Measurements from ENCODE around the gene TFDP1. TPM values are rescaled to one million over a fixed set of nuclear protein-coding genes. Genes with fewer than 3 reads are reported as not detected.

The TFDP1 gene
- total RNA-seq, 1 experiment from 2014 or later = 127 TPM

DNA sequence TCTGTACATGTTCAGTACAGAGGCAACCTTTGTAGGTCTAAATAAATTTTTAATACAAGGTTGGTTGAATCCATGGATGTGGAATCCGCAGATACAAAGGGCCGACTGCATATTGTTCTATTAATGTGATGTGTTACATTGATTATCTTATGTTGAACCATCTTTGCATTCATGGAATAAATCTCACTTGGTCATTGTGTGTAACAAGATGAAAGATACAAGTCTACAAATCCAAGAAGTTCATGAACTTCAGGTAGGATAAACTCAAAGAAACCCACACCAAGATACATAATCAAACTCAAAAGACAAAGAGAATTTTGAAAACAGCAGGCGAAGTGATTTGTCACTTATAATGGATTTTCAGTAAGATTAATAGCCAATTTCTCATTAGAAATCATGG lies 8.0 kb upstream of the TFDP1 start:
- no peak for DNase-seq
- Histone ChIP-seq H3K4me1 (no peaks in the 10 kb centered on the region), H3K4me3 (no peak overlapping the region), H3K27me3 (no peaks in the 10 kb centered on the region), H3K27ac (no peak overlapping the region), H3K36me3 (no peaks in the 10 kb centered on the region), H3K9me3 (replicated peaks) (no peaks in the 10 kb centered on the region; the same call in 1 of the 2 replicates)

DNA sequence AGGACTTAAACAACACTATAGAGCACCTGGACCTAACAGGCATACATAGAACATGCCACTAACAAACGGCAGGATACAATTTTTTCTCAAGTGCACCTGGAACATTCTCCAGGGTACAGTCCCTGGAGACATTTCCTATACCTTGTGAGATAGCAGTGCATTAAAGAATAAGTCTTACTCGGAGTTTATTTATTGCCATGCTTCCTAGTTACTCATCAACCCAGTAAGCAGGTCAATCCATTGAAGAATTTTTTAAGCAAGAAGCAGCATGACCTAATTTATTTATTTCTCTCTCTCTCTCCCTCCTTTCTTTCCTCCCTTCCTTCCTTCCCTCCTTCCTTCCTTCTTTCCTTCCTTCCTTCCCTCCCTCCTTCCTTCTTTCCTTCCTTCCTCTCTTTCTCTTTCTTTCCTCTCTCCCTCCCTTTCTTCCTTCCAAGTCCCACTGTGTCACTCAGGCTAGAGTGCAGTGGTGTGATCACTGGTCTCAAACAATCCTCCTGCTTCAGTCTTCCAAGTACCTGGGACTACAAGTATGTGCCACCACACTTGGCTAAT lies 6.6 kb upstream of the TFDP1 start:
- no peak overlapping the region for H3K4me3 ChIP-seq
- H3K27me3 ChIP-seq = no peaks in the 10 kb centered on the region
- H3K4me1 ChIP-seq = no peaks in the 10 kb centered on the region
- no peaks in the 10 kb centered on the region; the same call in 1 of the 2 replicates for H3K9me3 ChIP-seq (replicated peaks)
- H3K27ac ChIP-seq = no peak overlapping the region
- no peaks in the 10 kb centered on the region for H3K36me3 ChIP-seq
- DNase-seq = no peak

DNA sequence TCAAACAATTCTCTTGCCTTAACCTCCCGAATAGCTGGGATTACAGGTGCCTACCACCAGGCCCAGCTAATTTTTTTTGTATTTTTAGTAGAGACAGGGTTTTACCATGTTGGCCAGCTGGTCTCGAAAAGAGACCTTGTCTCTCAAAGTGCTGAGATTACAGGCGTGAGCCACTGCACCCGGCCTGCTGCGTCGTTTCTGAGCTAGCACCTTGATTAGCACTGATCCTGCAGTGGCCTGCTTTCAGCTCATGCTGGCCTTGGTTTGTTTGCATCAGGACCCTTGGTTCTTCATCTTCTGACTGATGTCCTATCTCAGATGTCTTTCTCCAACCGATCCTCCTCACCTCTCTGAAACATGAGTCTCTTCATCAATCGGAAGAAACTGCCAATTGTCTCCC lies 4.9 kb upstream of the TFDP1 start:
- no peak for DNase-seq
- no peaks in the 10 kb centered on the region; the same call in 1 of the 2 replicates for H3K9me3 ChIP-seq (replicated peaks)
- no peaks in the 10 kb centered on the region for H3K4me1 ChIP-seq
- no peaks in the 10 kb centered on the region for H3K36me3 ChIP-seq
- H3K27me3 ChIP-seq = no peaks in the 10 kb centered on the region
- H3K4me3 ChIP-seq = no peak overlapping the region
- H3K27ac ChIP-seq = no peak overlapping the region

DNA sequence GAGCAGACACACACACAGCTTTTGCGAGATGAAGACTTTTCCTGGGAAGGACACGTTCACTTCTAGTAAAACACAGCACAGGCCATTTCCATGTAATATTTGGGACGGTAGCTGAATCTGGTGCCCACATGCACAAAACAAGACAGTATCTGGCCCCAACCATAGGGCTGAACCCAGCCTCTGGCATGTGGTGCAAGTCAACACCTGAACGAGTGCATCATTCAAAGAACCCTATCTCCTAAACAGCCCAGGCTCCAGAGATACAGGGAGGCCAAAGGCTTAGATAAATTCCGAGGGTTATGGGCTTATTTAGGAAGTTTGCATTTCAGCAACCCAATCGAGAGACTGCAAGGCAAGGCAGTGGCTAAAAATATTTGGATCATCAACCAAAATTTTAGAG lies 2.7 kb upstream of the TFDP1 start:
- Histone ChIP-seq H3K27ac (no peak overlapping the region), H3K27me3 (no peaks in the 10 kb centered on the region), H3K4me3 (no peak overlapping the region), H3K36me3 (peaks cover 8% of the 10 kb centered on the region), H3K4me1 (no peaks in the 10 kb centered on the region; the same call in 1 of the 2 replicates), H3K9me3 (replicated peaks) (no peaks in the 10 kb centered on the region)
- DNase-seq = no peak

DNA sequence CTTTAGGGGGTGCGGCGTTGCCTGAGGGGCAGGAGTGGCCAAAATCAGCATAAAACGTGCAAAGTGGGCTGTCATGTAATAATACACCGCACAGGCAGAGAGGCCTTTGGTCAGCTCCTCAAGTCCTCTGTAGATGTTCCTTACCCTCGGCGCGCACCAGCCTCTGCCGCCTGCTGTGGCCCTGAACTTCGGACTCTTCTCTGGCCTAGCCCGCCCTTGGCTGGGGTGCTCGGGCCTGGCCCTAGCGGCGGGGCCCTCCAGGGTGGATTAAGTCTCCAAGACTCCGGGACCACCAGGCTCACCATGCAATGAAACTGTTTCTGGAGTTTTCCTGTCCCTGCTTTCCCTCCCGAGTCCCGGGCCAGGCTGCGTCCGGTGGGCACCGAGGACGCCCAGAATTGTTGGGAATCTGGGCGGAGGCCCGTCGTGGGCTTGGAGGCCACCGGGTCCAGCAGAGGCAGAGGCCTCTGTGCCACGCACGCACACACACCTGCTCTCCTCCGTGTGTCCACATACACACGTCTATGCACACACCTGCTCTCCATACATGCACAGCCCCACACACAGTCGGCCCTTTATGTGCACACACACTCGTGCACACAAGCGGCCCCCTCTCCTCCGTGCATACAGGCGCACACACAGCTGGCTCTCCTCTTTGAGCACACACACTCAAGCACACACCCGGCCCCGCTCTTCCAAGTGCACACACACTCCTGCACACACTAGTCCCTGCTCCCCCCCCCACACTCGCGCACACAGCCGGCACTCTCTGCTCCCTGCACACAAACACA lies 1.5 kb upstream of the TFDP1 start:
- no peaks in the 10 kb centered on the region; the same call in 1 of the 2 replicates for H3K4me1 ChIP-seq
- H3K36me3 ChIP-seq = peaks cover 16% of the 10 kb centered on the region
- H3K4me3 ChIP-seq = no peak overlapping the region
- DNase-seq = no peak
- H3K9me3 ChIP-seq (replicated peaks) = no peaks in the 10 kb centered on the region
- H3K27ac ChIP-seq = no peak overlapping the region
- no peaks in the 10 kb centered on the region for H3K27me3 ChIP-seq

DNA sequence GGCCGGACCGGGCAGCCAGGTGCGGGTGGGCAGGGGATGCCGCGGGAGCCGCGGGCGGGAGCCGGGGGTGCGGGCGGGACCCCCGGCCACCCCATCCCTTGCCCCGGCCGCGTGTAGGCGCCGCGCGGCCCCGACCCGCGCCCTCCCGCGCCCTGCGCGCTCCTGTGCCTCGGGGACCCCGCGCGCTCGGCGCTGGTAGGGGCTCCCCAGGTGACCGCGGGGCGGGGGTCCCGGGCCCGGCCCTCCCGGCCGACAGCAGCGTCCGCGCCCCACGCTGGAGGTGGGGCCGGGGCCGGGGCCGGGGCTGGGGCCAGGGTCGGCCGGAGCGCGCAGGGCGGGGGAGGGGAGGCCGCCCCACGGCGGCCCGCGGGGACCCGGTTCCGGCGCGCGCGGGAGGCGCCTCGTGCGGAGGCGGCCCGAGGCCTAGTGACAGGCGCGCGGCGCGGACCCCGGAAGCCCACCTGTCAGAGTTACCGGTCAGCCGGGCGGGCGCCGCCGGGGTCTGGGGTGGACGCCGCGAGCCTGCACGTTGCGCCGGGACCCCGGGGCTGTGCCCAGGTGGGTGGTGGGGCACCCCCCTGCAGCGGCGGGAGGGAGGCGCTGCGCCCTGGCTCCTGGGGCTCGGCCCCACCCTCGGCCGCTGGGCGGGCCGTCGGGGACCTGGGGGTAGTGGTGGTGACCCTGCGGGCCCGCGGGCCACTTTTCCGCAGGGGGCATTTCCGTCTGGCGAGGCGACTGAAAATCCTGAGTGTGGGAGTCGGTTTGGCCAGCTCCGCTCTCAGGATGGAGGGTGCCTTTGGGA lies 518 bp downstream of the TFDP1 start:
- DNase-seq = peak in 1 of 2 experiments; percentile 20
- Histone ChIP-seq H3K27me3 (no peaks in the 10 kb centered on the region), H3K36me3 (peaks cover 19% of the 10 kb centered on the region), H3K4me3 (peak overlapping the region; percentile 90), H3K4me1 (no peaks in the 10 kb centered on the region; the same call in 1 of the 2 replicates), H3K27ac (no peak overlapping the region; the same call in 1 of the 2 replicates), H3K9me3 (replicated peaks) (no peaks in the 10 kb centered on the region)

DNA sequence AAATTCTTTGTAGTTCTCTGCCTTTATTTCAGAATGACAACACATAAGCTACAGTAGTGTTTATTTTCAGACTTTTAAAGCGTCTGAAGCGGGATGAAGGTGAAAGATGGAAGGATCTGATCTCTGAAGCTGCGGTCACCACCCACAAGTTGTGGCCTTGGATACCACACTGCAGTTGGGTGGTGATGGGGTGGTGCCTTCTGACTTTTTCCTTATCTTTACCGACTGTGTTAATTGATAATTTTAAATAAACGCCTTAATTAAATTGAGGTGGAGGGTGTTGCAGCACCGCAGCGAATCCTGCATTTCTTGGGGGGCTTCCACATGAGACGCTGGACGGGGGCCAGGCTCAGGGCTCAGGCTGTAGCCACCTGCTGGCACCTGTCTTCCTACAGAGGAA lies 1.3 kb downstream of the TFDP1 start:
- H3K27me3 ChIP-seq = no peaks in the 10 kb centered on the region
- peaks cover 19% of the 10 kb centered on the region for H3K36me3 ChIP-seq
- H3K9me3 ChIP-seq (replicated peaks) = no peaks in the 10 kb centered on the region
- no peak for DNase-seq
- H3K4me3 ChIP-seq = peak overlapping the region; percentile 90
- no peak overlapping the region for H3K27ac ChIP-seq
- H3K4me1 ChIP-seq = no peaks in the 10 kb centered on the region; the same call in 1 of the 2 replicates

DNA sequence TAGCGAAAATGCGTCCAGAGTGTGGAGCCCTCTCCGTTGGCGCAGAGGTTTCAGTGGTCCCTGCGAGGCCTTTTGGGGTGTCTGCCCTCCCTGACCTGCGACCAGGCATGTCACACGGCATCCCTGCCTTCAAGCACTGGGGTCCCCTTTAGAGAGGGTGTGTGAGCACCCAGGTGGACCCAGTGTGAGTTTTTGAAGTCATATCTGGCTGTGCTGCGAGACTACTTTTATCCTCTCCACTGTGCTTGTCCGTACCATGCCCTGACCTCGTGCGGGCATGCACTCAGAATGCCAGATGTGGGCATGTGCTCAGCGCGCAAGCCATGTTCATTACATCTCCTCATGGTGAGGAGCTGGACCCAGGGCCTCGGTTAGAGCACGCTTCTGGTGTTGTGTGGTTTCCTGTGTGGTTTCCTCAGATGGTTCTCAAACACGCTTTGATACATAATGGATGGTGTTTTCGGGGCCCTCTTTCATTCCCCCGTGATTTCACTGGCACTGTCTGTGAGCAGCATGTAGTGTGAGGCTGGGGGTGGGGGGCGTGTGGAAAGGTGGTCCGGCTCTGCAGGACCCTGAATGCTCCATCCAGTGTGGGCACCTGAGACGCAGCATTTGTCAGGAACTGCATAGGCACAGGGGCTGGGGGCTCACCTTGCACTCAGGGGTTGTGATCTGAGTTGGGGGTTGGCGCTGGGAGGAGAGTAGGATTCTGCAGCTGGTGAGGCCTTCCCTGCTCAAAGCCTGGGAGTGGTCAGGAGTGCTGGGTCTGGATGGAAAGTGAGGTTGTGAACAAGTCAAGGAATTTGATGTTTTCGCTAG lies 2.3 kb downstream of the TFDP1 start:
- no peak for DNase-seq
- H3K27me3 ChIP-seq = no peaks in the 10 kb centered on the region
- no peaks in the 10 kb centered on the region for H3K9me3 ChIP-seq (replicated peaks)
- H3K27ac ChIP-seq = no peak overlapping the region
- no peak overlapping the region for H3K4me3 ChIP-seq
- no peaks in the 10 kb centered on the region; the same call in 1 of the 2 replicates for H3K4me1 ChIP-seq
- peaks cover 19% of the 10 kb centered on the region for H3K36me3 ChIP-seq

DNA sequence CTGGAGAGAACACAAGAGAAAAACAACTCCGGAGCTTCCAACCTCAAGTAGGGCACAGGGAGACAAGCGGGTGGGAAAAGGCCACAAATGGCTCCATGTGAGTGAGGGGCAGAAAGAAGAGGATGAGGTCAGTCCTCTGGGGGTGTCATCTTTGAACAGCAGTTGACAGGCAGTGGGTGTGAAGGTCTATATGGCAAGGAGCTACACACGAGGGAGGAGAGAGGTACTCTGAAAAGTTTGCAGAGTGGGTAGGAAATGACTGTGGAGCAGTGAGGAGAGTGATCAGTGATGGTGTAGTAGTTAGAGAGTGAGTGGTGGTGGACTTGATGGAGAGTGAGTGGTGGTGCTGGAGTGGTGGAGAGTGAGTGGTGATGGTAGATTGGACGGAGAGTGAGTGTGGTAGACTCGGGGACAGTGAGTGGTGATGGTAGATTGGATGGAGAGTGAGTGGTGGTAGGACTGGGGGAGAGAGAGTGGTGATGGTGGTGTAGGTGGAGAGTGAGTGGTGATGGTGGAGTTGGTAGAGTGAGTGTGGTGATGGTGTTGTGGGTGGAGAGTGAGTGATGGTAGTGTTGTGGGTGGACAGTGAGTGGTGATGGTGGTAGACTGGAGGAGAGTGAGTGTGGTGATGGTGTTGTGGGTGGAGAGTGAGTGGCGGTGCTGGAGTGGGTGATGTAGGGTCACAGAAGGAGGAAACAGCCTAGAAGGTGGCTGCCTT lies 4.0 kb downstream of the TFDP1 start:
- Histone ChIP-seq H3K36me3 (peaks cover 25% of the 10 kb centered on the region), H3K4me1 (no peaks in the 10 kb centered on the region; the same call in 1 of the 2 replicates), H3K27ac (no peak overlapping the region), H3K27me3 (no peaks in the 10 kb centered on the region), H3K4me3 (no peak overlapping the region), H3K9me3 (replicated peaks) (no peaks in the 10 kb centered on the region)
- no peak for DNase-seq

DNA sequence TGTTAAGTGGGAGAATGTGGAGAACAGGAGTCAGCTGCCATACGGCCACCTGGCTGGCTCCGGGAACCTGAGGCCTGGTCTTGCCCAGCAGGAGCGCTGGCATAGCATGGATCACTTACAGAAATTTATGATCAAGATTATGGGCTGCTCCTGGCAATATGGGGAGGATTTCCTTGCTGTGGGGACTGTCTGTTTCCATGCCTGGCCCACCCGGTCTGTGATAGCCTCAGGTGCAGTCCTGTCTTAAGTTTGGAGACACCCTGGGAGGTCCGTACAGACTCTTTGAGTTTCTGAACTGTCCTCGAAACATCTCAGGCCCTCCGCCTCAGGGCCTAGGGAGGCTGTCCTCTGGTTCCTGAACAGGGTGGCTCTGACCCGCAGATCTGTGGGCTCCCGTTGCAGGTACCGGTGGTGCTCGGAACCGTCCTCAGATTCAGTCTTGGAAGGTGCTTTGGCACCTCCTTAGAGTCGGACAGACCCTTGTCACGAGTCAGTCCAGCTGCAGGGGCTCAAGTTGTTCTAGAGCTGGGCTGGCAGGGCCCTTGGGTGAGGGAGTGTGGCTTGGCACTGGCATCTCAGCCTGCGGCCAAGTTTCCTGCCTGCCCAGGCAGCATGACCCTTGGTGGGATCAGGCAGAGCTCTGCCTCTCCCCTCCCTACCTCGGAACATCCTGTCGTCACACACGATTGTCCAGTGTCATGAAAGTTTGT lies 4.9 kb downstream of the TFDP1 start:
- H3K36me3 ChIP-seq = peaks cover 25% of the 10 kb centered on the region
- no peak overlapping the region for H3K27ac ChIP-seq
- H3K4me1 ChIP-seq = no peaks in the 10 kb centered on the region; the same call in 1 of the 2 replicates
- no peaks in the 10 kb centered on the region for H3K9me3 ChIP-seq (replicated peaks)
- H3K4me3 ChIP-seq = no peak overlapping the region
- no peaks in the 10 kb centered on the region for H3K27me3 ChIP-seq
- DNase-seq = no peak

DNA sequence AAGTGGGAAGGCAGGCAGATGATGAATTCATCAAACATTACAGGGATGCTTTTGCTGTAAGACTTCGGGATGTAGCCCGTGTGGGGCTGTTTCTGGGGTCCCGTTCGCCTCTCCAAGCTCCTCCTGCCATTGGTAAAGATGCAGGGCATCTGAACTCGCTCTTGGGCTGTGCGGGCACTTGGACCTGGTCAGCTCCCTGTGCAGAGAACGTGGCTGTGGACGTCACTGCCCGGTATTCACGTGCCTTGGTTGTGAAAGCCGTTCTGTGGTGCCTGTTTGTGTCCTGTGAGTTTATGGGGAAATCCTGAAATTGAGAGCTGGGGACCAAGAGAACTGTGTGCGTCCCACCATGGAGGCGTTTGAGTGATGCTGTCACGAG lies 5.4 kb downstream of the TFDP1 start:
- H3K9me3 ChIP-seq (replicated peaks) = no peaks in the 10 kb centered on the region
- no peaks in the 10 kb centered on the region for H3K27me3 ChIP-seq
- H3K36me3 ChIP-seq = peaks cover 27% of the 10 kb centered on the region
- DNase-seq = no peak
- no peak overlapping the region for H3K4me3 ChIP-seq
- H3K4me1 ChIP-seq = no peaks in the 10 kb centered on the region; the same call in 1 of the 2 replicates
- no peak overlapping the region for H3K27ac ChIP-seq

DNA sequence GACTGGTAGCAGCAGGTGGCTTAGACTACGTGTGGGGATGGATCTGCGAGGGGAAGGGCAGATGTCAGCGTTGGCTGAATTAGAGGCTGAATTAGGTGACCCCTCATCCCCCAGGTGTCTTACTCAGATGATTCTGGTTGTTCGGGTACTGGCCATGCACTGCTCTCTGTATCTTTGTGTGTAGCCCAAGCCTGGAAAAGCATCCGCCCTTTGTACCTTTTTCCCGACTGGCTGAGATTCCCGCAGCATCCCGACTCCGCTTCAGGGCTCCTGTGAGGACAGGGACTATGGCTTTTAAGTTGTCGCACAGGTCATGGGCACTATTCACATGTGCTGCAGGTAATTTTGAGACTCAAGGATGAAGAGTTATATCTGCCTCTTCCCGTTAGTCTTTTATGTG lies 7.2 kb downstream of the TFDP1 start:
- Histone ChIP-seq H3K36me3 (peaks cover 37% of the 10 kb centered on the region), H3K27ac (no peak overlapping the region), H3K27me3 (no peaks in the 10 kb centered on the region), H3K4me1 (no peaks in the 10 kb centered on the region), H3K4me3 (no peak overlapping the region), H3K9me3 (replicated peaks) (no peaks in the 10 kb centered on the region)
- DNase-seq = no peak

DNA sequence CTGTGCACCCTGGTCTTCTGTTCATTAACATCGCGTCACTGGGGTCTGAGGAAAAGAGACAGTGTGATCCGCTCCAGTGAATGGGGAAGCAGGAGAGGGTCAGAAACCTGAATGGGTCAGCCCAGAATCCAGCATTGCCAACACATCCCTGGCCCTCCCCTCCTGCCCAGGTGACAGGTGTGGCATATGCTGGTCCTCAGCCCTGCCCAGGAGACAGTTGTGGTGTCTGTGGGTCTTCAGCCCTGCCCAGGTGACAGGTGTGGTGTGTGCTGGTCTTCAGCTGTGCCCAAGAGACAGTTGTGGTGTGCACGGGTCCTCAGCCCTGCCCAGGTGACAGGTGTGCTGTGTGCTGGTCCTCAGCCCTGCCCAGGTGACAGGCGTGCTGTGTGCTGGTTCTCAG lies 8.0 kb downstream of the TFDP1 start:
- Histone ChIP-seq H3K27me3 (no peaks in the 10 kb centered on the region), H3K36me3 (peaks cover 41% of the 10 kb centered on the region), H3K27ac (no peak overlapping the region), H3K4me1 (no peaks in the 10 kb centered on the region), H3K4me3 (no peak overlapping the region), H3K9me3 (replicated peaks) (no peaks in the 10 kb centered on the region)
- peak in 1 of 2 experiments; percentile 15 for DNase-seq
